Endothelial cell of umbilical vein (primary cell): Measurements from ENCODE around the gene RAB14. TPM values are rescaled to one million over a fixed set of nuclear protein-coding genes. Genes with fewer than 3 reads are reported as not detected.

Experiments
- BruUV-seq: library from RNA; stranded (reverse); fragments of 400-500 nt; replicated peaks from 2 replicates; lab custom pipeline; 2021; lab: Mats Ljungman, UMichigan
- CTCF ChIA-PET: fragments of 300-600, 350-600 bp; sonication (Branson Sonifier 250); formaldehyde crosslinking; loops from one replicate; lab custom pipeline; 2021; ENCODE audit warnings: antibody characterized with exemption, inconsistent platforms; lab: Charles Lee
- POLR2A ChIA-PET: fragments of 300-600, 350-600 bp; sonication (Branson Sonifier 250); formaldehyde crosslinking; loops from one replicate; lab custom pipeline; 2021; ENCODE audit warnings: antibody characterized with exemption, inconsistent platforms; lab: Charles Lee
- DNase-seq: peaks from one replicate; pipeline ENCODE4 v3.0.0-alpha.2; 2011; ENCODE audit warnings: low read depth, low spot score
- FAIRE-seq: peaks from 2 replicates; lab custom pipeline; 2011; peaks lifted over from hg19 to GRCh38; lab: Jason Lieb, UNC
- H2AFZ ChIP-seq: 2 replicates; pipeline ENCODE4 v1.6.0; 2012; ENCODE audit warnings: low read depth, low read length, control low read depth, inconsistent platforms
- H3K27ac ChIP-seq: 2 replicates; pipeline ENCODE4 v1.5.1; 2011; ENCODE audit warnings: low read depth, mild to moderate bottlenecking, control low read depth, low read length, moderate library complexity; ENCODE audit not compliant: insufficient read depth
- H3K27me3 ChIP-seq, 2 experiments: 2 replicates each; pipeline versions ENCODE4 v1.6.0 to v1.6.1; 2011; ENCODE audit warnings: low read length in 2 of 2, mixed read lengths in 1 of 2; ENCODE audit not compliant: control insufficient read depth in 2 of 2, insufficient read depth in 2 of 2
- H3K36me3 ChIP-seq, 2 experiments: 2 replicates in 1 of 2; 3 replicates in 1 of 2; pipeline ENCODE4 v1.5.1; 2011; ENCODE audit warnings: low read length in 2 of 2, mild to moderate bottlenecking in 1 of 2, moderate library complexity in 1 of 2; ENCODE audit not compliant: control insufficient read depth in 2 of 2, insufficient read depth in 2 of 2; ENCODE audit errors: extremely low read depth in 1 of 2
- H3K4me1 ChIP-seq: 3 replicates; pipeline ENCODE4 v1.5.1; 2011; ENCODE audit warnings: mild to moderate bottlenecking, low read length; ENCODE audit not compliant: control insufficient read depth, insufficient read depth; ENCODE audit errors: extremely low read depth
- H3K4me2 ChIP-seq: 2 replicates; pipeline ENCODE4 v1.6.1; 2011; ENCODE audit warnings: low read length, control low read depth, mixed read lengths; ENCODE audit not compliant: insufficient read depth
- H3K4me3 ChIP-seq, 3 experiments: fragments of 200-600 bp in 1 of 3; sonication (generic), shearing (Covaris generic) in 1 of 3; replicated peaks in 1 of 3; 2 replicates each; pipeline ENCODE4 v1.5.1; 2011 to 2016; ENCODE audit warnings: control low read depth in 3 of 3, low read length in 3 of 3, mild to moderate bottlenecking in 2 of 3, inconsistent platforms in 1 of 3, low read depth in 1 of 3, moderate library complexity in 1 of 3; ENCODE audit not compliant: insufficient read depth in 1 of 3
- H3K79me2 ChIP-seq: 2 replicates; pipeline ENCODE4 v1.6.0; 2012; ENCODE audit warnings: low read length, inconsistent platforms; ENCODE audit not compliant: control insufficient read depth, insufficient read depth
- H3K9ac ChIP-seq: replicated peaks from 2 replicates; pipeline ENCODE3; 2011; ENCODE audit warnings: low read length, control low read depth; ENCODE audit not compliant: insufficient read depth; ENCODE audit errors: extremely low read depth
- H3K9me1 ChIP-seq: replicated peaks from 3 replicates; pipeline ENCODE4 v1.6.0; 2011; ENCODE audit warnings: mild to moderate bottlenecking, low read length; ENCODE audit not compliant: control insufficient read depth, insufficient read depth; ENCODE audit errors: extremely low read depth
- H3K9me3 ChIP-seq: replicated peaks from 2 replicates; pipeline ENCODE4 v1.5.1; 2012; ENCODE audit warnings: low read length, inconsistent platforms; ENCODE audit not compliant: control insufficient read depth, insufficient read depth
- H4K20me1 ChIP-seq: replicated peaks from 2 replicates; pipeline ENCODE3; 2011; ENCODE audit warnings: mild to moderate bottlenecking, low read length; ENCODE audit not compliant: control insufficient read depth, insufficient read depth; ENCODE audit errors: extremely low read depth
- EZH2 ChIP-seq: IDR thresholded peaks from 2 replicates; pipeline ENCODE4 v1.6.1; 2012; ENCODE audit warnings: borderline replicate concordance, low read depth, mild to moderate bottlenecking, moderate library complexity, low read length, inconsistent platforms; ENCODE audit not compliant: severe bottlenecking
- FOS ChIP-seq: IDR thresholded peaks from 2 replicates; pipeline ENCODE4 v1.6.1; 2011; ENCODE audit warnings: mild to moderate bottlenecking, low read length, moderate library complexity, borderline replicate concordance; ENCODE audit not compliant: insufficient read depth
- GATA2 ChIP-seq: IDR thresholded peaks from 2 replicates; pipeline ENCODE4 v1.7.0; 2011; ENCODE audit warnings: low read depth, mild to moderate bottlenecking, moderate library complexity, mixed read lengths, low read length; ENCODE audit not compliant: insufficient read length, insufficient read depth
- JUN ChIP-seq: IDR thresholded peaks from 2 replicates; pipeline ENCODE4 v1.6.1; 2011; ENCODE audit warnings: borderline replicate concordance, low read depth; ENCODE audit not compliant: insufficient read length, insufficient read depth
- MYC ChIP-seq: IDR thresholded peaks from one replicate; pipeline ENCODE4 v1.6.1; 2011; ENCODE audit warnings: mild to moderate bottlenecking, low read depth, low read length
- POLR2A ChIP-seq: IDR thresholded peaks from 2 replicates; pipeline ENCODE4 v1.6.1; 2012; ENCODE audit warnings: low read depth, mild to moderate bottlenecking, control low read depth, low read length
- POLR2AphosphoS5 ChIP-seq: IDR thresholded peaks from 2 replicates; pipeline ENCODE4 v1.6.1; 2012; ENCODE audit warnings: low read depth, mild to moderate bottlenecking, control low read depth, low read length, moderate library complexity; ENCODE audit not compliant: insufficient read depth
- dilution Hi-C: fragments of 300-500 bp; cut with MboI; formaldehyde crosslinking; loops from one replicate; pipeline ENCODE4 v1.15.0; 2019; ENCODE audit warnings: low sequenced_read_pairs; ENCODE audit not compliant: extremely low pct_ligation_motif_present
- intact Hi-C: fragments of 100-400 bp; cut with micrococcal nuclease; formaldehyde crosslinking; loops from one replicate; pipeline ENCODE4 v1.10.0; 2022
- polyA plus RNA-seq, 4 experiments: library from polyadenylated mRNA; depleted of rRNA in 3 of 4; stranded (reverse) in 3 of 4; unstranded in 1 of 4; fragments of >200 nt; gene quantifications; 2 replicates each; pipeline versions ENCODE4 v1.2.1 to v1.2.3, GENCODE V29; 2011 to 2012; ENCODE audit warnings: missing spikeins in 1 of 4
- total RNA-seq: library from RNA; stranded (reverse); gene quantifications from 2 replicates; pipeline ENCODE4 v1.2.3, GENCODE V29; 2021
- TF ChIP-seq, protein P1 (sequence below): IDR thresholded peaks from 2 replicates; pipeline ENCODE4 v1.6.1; 2011; ENCODE audit not compliant: insufficient read depth, insufficient read length
- TF ChIP-seq, protein P2 (sequence below), 2 donors: IDR thresholded peaks; 1 replicate in 1 of 2; 2 replicates in 1 of 2; pipeline ENCODE4 v1.5.1; 2011; ENCODE audit warnings: low read length in 2 of 2, mild to moderate bottlenecking in 2 of 2, moderate library complexity in 2 of 2, control low read depth in 1 of 2, inconsistent platforms in 1 of 2, low read depth in 1 of 2; ENCODE audit not compliant: insufficient read depth in 1 of 2; ENCODE audit errors: extremely low read depth in 1 of 2

Gene RAB14
- total and polyA plus RNA-seq, 2 donors (not counting 3 experiments of a cell fraction or from before 2014, with no cell fraction given) = 18.9 to 79.3 TPM

- dilution Hi-C loops (no loop called here), intact Hi-C loops (no loop called here)
- ChIA-PET POLR2A (no interaction called here), CTCF (no interaction called here)
- Histone ChIP-seq H3K9me1 (no peaks in the 10 kb centered on the region), H3K4me2 (no peak overlapping the region), H3K36me3 (peaks cover 28 to 40% of the 10 kb centered on the region in 2 experiments), H3K27me3 (no peaks in the 10 kb centered on the region), H3K79me2 (no peaks in the 10 kb centered on the region), H3K4me3 (no peak overlapping the region), H3K4me1 (no peaks in the 10 kb centered on the region), H4K20me1 (no peaks in the 10 kb centered on the region), H2AFZ (no peak overlapping the region), H3K27ac (no peak overlapping the region), H3K9ac (no peak overlapping the region), H3K9me3 (no peaks in the 10 kb centered on the region)
- FAIRE-seq (no peak), DNase-seq (no peak)
- TF ChIP-seq, protein P1, sequence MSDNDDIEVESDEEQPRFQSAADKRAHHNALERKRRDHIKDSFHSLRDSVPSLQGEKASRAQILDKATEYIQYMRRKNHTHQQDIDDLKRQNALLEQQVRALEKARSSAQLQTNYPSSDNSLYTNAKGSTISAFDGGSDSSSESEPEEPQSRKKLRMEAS = no peak
- no peak for TF ChIP-seq FOS
- TF ChIP-seq POLR2AphosphoS5 = no peak
- TF ChIP-seq, protein P2, sequence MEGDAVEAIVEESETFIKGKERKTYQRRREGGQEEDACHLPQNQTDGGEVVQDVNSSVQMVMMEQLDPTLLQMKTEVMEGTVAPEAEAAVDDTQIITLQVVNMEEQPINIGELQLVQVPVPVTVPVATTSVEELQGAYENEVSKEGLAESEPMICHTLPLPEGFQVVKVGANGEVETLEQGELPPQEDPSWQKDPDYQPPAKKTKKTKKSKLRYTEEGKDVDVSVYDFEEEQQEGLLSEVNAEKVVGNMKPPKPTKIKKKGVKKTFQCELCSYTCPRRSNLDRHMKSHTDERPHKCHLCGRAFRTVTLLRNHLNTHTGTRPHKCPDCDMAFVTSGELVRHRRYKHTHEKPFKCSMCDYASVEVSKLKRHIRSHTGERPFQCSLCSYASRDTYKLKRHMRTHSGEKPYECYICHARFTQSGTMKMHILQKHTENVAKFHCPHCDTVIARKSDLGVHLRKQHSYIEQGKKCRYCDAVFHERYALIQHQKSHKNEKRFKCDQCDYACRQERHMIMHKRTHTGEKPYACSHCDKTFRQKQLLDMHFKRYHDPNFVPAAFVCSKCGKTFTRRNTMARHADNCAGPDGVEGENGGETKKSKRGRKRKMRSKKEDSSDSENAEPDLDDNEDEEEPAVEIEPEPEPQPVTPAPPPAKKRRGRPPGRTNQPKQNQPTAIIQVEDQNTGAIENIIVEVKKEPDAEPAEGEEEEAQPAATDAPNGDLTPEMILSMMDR (IDR thresholded peaks at IDR 0.05; ENCODE audit: extremely low read depth in 1 of 2, insufficient read depth in 1 of 2, low read depth in 1 of 2, low read length in 2 of 2) = no peak
- TF ChIP-seq MYC = no peak
- TF ChIP-seq POLR2A = no peak
- TF ChIP-seq GATA2 = no peak
- TF ChIP-seq EZH2 = no peak
- no peak for TF ChIP-seq JUN
- BruUV-seq = no TSS peak
Measured at GRCh38 chr9:121143771-121144170, 57.9 kb downstream of the RAB14 start.
